ENCODE measurements around the gene TNFSF11. TPM values are rescaled to one million over a fixed set of nuclear protein-coding genes. Genes with fewer than 3 reads are reported as not detected.

The TNFSF11 gene
- total and polyA plus RNA-seq, 2 donors (not counting 1 experiment from before 2014, with no cell fraction given) = not detected

DNA sequence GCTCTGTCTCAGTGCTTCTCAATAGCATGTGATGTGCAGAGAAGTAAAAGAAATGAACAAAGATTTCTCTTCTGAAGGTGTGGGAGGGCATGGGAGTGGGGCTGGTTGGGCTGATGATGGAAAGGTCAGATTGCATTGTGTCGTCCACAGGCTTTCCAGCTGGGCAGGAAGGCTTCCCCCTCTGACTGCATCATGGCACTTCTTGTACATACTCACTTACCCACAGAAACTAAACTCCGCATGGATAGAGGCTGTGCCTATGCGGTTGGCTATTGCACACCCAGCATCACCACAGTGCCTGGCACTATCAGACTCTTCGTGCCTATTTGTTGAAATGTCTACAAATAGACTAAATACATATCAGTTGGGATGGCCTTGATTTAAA is 24.4 kb upstream of the TNFSF11 start:
- no peaks in the 10 kb centered on the region for H4K20me1 ChIP-seq (ENCODE audit: control insufficient read depth, extremely low read depth, insufficient read depth, low read length)
- no peaks in the 10 kb centered on the region for H3K9me3 ChIP-seq (ENCODE audit: control insufficient read depth, insufficient read depth, low read depth, low read length)
- H3K27ac ChIP-seq (ENCODE audit: insufficient read depth, low read length) = no peak overlapping the region
- TF ChIP-seq, protein P1, sequence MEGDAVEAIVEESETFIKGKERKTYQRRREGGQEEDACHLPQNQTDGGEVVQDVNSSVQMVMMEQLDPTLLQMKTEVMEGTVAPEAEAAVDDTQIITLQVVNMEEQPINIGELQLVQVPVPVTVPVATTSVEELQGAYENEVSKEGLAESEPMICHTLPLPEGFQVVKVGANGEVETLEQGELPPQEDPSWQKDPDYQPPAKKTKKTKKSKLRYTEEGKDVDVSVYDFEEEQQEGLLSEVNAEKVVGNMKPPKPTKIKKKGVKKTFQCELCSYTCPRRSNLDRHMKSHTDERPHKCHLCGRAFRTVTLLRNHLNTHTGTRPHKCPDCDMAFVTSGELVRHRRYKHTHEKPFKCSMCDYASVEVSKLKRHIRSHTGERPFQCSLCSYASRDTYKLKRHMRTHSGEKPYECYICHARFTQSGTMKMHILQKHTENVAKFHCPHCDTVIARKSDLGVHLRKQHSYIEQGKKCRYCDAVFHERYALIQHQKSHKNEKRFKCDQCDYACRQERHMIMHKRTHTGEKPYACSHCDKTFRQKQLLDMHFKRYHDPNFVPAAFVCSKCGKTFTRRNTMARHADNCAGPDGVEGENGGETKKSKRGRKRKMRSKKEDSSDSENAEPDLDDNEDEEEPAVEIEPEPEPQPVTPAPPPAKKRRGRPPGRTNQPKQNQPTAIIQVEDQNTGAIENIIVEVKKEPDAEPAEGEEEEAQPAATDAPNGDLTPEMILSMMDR (conservative IDR thresholded peaks at IDR 0.05 in 1 of 2, IDR thresholded peaks at IDR 0.05 in 1 of 2; ENCODE audit: low read depth in 1 of 2, low read length in 2 of 2) = no peak
- TF ChIP-seq EZH2 (IDR thresholded peaks at IDR 0.05; ENCODE audit: low read length, missing control alignments) = no peak
- no peak overlapping the region for H3K4me2 ChIP-seq (ENCODE audit: extremely low read depth, insufficient read depth, low read length)
- no peak overlapping the region for H2AFZ ChIP-seq (ENCODE audit: low read length)
- H3K4me3 ChIP-seq (replicated peaks in 1 of 4; ENCODE audit: control extremely low read depth in 1 of 4, insufficient read depth in 1 of 4, low read depth in 3 of 4, low read length in 4 of 4) = no peak overlapping the region
- H3K4me1 ChIP-seq (ENCODE audit: control insufficient read depth, extremely low read depth, insufficient read depth, low read length) = no peaks in the 10 kb centered on the region
- no peaks in the 10 kb centered on the region for H3K36me3 ChIP-seq (ENCODE audit: control insufficient read depth, insufficient read depth, low read length)
- no peak overlapping the region for H3K9ac ChIP-seq (ENCODE audit: insufficient read depth, low read length)
- peak in 1 of 2 donors; percentile 19 for DNase-seq (ENCODE audit: low read depth in 2 of 2)
- no peaks in the 10 kb centered on the region for H3K27me3 ChIP-seq (ENCODE audit: control insufficient read depth, insufficient read depth, low read length)
- no peaks in the 10 kb centered on the region for H3K79me2 ChIP-seq (ENCODE audit: control insufficient read depth, insufficient read depth, low read length)

DNA sequence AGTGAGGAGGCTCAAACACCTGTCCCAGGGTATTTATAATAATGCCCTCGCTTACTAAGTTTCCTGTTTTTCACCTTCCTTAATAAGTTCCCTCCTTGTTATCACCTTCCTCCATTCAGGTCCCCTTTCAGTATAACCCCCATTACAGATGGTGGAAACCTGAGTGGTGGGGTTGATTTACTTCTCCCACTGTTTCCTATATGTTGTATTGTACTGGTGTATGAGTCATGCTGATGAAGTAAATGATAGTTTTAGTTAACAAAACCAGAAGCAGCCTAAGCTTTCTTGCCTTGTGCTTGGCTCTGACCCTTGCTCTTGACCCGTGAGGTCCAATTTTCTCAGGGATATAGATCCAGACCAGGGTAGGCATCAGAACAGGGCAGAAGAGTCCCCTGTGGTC is 22.3 kb upstream of the TNFSF11 start:
- H3K9me3 ChIP-seq (ENCODE audit: control insufficient read depth, insufficient read depth, low read depth, low read length) = no peaks in the 10 kb centered on the region
- H3K79me2 ChIP-seq (ENCODE audit: control insufficient read depth, insufficient read depth, low read length) = no peaks in the 10 kb centered on the region
- no peak for TF ChIP-seq EZH2 (IDR thresholded peaks at IDR 0.05; ENCODE audit: low read length, missing control alignments)
- TF ChIP-seq, protein P1 (conservative IDR thresholded peaks at IDR 0.05 in 1 of 2, IDR thresholded peaks at IDR 0.05 in 1 of 2; ENCODE audit: low read depth in 1 of 2, low read length in 2 of 2) = no peak
- no peak overlapping the region for H3K27ac ChIP-seq (ENCODE audit: insufficient read depth, low read length)
- H3K4me3 ChIP-seq (replicated peaks in 1 of 4; ENCODE audit: control extremely low read depth in 1 of 4, insufficient read depth in 1 of 4, low read depth in 3 of 4, low read length in 4 of 4) = no peak overlapping the region
- H3K4me1 ChIP-seq (ENCODE audit: control insufficient read depth, extremely low read depth, insufficient read depth, low read length) = no peaks in the 10 kb centered on the region
- no peak for DNase-seq (ENCODE audit: low read depth in 2 of 2)
- H3K27me3 ChIP-seq (ENCODE audit: control insufficient read depth, insufficient read depth, low read length) = no peaks in the 10 kb centered on the region
- no peak overlapping the region for H2AFZ ChIP-seq (ENCODE audit: low read length)
- H4K20me1 ChIP-seq (ENCODE audit: control insufficient read depth, extremely low read depth, insufficient read depth, low read length) = no peaks in the 10 kb centered on the region
- no peaks in the 10 kb centered on the region for H3K36me3 ChIP-seq (ENCODE audit: control insufficient read depth, insufficient read depth, low read length)
- H3K9ac ChIP-seq (ENCODE audit: insufficient read depth, low read length) = no peak overlapping the region
- H3K4me2 ChIP-seq (ENCODE audit: extremely low read depth, insufficient read depth, low read length) = no peak overlapping the region

DNA sequence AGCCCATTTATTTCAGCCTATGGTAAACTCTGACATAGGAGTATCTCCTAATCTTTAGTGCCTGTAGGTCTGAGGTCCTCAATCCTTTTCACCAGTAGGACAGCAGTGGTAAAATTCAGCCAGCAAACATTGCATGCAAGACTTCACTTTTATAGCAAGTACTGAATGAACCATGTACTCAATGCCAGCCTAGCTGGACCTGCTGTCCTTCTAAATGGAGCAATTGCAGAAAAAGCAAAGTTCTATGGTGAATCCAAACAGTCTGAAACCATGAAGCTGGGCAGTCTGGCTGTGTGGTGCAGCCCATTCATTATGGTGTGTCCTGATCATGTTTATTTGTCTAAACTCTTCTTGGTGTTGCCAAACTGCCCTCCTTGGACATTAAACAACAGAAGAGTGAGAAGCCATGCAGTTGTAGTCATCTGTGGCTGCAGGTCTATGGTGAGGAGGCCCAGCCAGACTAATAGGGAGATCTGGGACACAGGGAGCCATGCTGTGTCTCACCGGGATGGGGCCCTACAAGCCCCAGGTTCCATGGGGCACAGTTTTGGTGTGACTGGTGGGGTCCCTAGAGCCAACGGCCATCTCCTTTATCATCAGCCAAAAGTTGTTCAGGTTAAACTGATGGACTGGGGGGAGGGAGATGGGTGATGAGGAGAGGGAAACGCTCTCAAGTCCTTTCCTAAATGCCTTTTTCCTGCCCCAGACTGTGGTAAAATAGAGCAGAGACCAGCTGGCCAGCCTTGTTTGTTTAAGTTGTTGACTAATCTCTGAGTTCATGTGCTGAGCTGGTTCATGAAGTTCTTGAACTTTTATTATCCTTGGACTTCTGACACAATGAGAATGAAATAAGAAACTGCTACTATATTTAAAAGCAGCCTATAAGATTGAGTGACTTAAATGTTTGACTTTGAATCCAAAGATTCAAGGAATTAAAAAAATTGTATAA is 20.6 kb upstream of the TNFSF11 start:
- no peak overlapping the region for H2AFZ ChIP-seq (ENCODE audit: low read length)
- peak; percentile 64 to 94 for DNase-seq (ENCODE audit: low read depth in 2 of 2)

More for the DNA sequence above, 20.6 kb upstream of the TNFSF11 start:
- H3K4me2 ChIP-seq (ENCODE audit: extremely low read depth, insufficient read depth, low read length) = no peak overlapping the region
- TF ChIP-seq EZH2 (IDR thresholded peaks at IDR 0.05; ENCODE audit: low read length, missing control alignments) = no peak
- TF ChIP-seq, protein P1 (conservative IDR thresholded peaks at IDR 0.05 in 1 of 2, IDR thresholded peaks at IDR 0.05 in 1 of 2; ENCODE audit: low read depth in 1 of 2, low read length in 2 of 2) = no peak
- H3K4me3 ChIP-seq (replicated peaks in 1 of 4; ENCODE audit: control extremely low read depth in 1 of 4, insufficient read depth in 1 of 4, low read depth in 3 of 4, low read length in 4 of 4) = no peak overlapping the region
- H3K9me3 ChIP-seq (ENCODE audit: control insufficient read depth, insufficient read depth, low read depth, low read length) = no peaks in the 10 kb centered on the region
- H3K79me2 ChIP-seq (ENCODE audit: control insufficient read depth, insufficient read depth, low read length) = no peaks in the 10 kb centered on the region
- no peak overlapping the region for H3K27ac ChIP-seq (ENCODE audit: insufficient read depth, low read length)
- no peaks in the 10 kb centered on the region for H3K27me3 ChIP-seq (ENCODE audit: control insufficient read depth, insufficient read depth, low read length)
- no peaks in the 10 kb centered on the region for H3K36me3 ChIP-seq (ENCODE audit: control insufficient read depth, insufficient read depth, low read length)
- H3K9ac ChIP-seq (ENCODE audit: insufficient read depth, low read length) = no peak overlapping the region
- H4K20me1 ChIP-seq (ENCODE audit: control insufficient read depth, extremely low read depth, insufficient read depth, low read length) = no peaks in the 10 kb centered on the region
- no peaks in the 10 kb centered on the region for H3K4me1 ChIP-seq (ENCODE audit: control insufficient read depth, extremely low read depth, insufficient read depth, low read length)
